ENCODE measurements around the gene GDPD3. TPM values are rescaled to one million over a fixed set of nuclear protein-coding genes. Genes with fewer than 3 reads are reported as not detected.

The GDPD3 gene
- total RNA-seq, 1 experiment from 2014 or later: 3.8 TPM

DNA sequence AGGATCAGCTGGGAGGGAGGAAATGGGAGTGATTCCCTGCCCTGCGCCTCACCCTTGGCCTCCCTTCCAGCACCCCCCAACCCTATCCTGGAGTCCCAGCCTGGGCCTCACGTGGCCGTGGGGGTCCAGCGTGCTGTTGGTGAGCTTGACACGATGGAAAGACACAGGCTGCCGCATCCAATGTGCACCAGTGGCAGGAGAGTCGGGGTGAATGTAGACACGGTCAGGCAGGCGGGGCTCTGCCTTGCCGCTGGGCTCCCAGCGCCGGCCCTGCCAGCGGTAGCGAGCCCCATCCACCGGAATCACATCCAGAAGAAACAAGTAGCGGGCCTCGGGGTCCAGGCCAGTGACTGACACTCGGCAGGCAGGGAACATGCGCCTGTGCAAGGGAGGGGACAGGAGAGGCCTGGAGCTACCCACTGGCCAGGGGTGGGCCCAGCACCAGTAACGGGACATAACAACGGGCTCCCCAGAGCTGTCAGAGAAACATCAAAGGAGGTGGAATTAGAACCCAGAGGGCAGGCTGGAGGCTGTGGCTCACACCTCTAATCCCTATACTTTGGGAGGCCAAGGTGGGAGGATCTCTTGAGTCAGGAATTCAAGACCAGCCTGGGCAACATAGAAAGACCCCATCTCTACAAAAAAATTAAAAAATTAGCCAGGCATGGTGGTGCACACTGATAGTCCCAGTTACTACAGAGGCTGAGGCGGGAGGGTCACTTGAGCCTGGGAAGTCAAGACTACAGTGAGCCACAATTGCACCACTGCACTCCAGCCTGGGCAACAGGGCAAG, 24.3 kb downstream of the GDPD3 start:
- no peaks in the 10 kb centered on the region; a peak in 1 of 5 replicates for H3K9me3 Mint-ChIP-seq

More for the DNA sequence above, 24.3 kb downstream of the GDPD3 start:
- H3K4me1 Mint-ChIP-seq: peaks cover 10 to 16% of the 10 kb centered on the region in 2 experiments
- peaks cover 4% of the 10 kb centered on the region; the same call in 1 of the 2 replicates for H3K27me3 Mint-ChIP-seq (ENCODE audit: low read depth)
- Histone ChIP-seq H3K23ac (ENCODE audit: insufficient read length, low read depth, low read length) (no peak overlapping the region), H4K8ac (replicated peaks; ENCODE audit: insufficient read length, low read depth, low read length) (no peak overlapping the region), H3K18ac (ENCODE audit: insufficient read length, low read depth, low read length) (no peak overlapping the region), H2BK12ac (ENCODE audit: insufficient read length, low read depth, low read length) (no peak overlapping the region), H2BK20ac (ENCODE audit: low read depth, low read length, poor library complexity, severe bottlenecking) (no peak overlapping the region), H2BK15ac (ENCODE audit: low read depth, low read length) (no peak overlapping the region), H2BK5ac (ENCODE audit: insufficient read length, low read length) (no peak overlapping the region), H3K27me3 (ENCODE audit: insufficient read depth, low read length) (no peaks in the 10 kb centered on the region), H3K56ac (ENCODE audit: insufficient read length, low read depth, low read length) (no peak overlapping the region), H3K9me3 (ENCODE audit: control insufficient read depth, low read depth, low read length) (no peaks in the 10 kb centered on the region), H4K91ac (ENCODE audit: insufficient read length, low read depth, low read length) (no peak overlapping the region), H3K27ac (ENCODE audit: insufficient read length, low read depth, low read length) (no peak overlapping the region), H2BK120ac (ENCODE audit: low read depth, low read length, poor library complexity, severe bottlenecking) (no peak overlapping the region), H2AK5ac (ENCODE audit: insufficient read length, low read length) (no peak overlapping the region), H4K5ac (ENCODE audit: insufficient read length, low read depth, low read length) (no peak overlapping the region), H3K14ac (ENCODE audit: insufficient read depth, low read length) (no peak overlapping the region), H3K79me1 (ENCODE audit: insufficient read depth, low read depth, low read length, poor library complexity, severe bottlenecking) (no peaks in the 10 kb centered on the region), H4K20me1 (ENCODE audit: control insufficient read depth, insufficient read depth, insufficient read length) (no peaks in the 10 kb centered on the region), H3T11ph (ENCODE audit: low read length) (no peak overlapping the region), H3K4ac (ENCODE audit: low read depth, low read length) (no peak overlapping the region), H3K4me2 (ENCODE audit: insufficient read depth, insufficient read length, low read length) (no peak overlapping the region), H3K9ac (ENCODE audit: extremely low read depth, insufficient read length, low read length) (no peak overlapping the region), H3K79me2 (ENCODE audit: insufficient read depth, low read length) (no peaks in the 10 kb centered on the region), H3K4me1 (ENCODE audit: insufficient read depth, low read length) (no peaks in the 10 kb centered on the region), H2AFZ (ENCODE audit: low read length) (no peak overlapping the region), H3K23me2 (ENCODE audit: insufficient read length, low read depth, low read length, poor library complexity, severe bottlenecking) (peaks cover 10% of the 10 kb centered on the region)
- no peak for DNase-seq
- TF ChIP-seq, protein P1, sequence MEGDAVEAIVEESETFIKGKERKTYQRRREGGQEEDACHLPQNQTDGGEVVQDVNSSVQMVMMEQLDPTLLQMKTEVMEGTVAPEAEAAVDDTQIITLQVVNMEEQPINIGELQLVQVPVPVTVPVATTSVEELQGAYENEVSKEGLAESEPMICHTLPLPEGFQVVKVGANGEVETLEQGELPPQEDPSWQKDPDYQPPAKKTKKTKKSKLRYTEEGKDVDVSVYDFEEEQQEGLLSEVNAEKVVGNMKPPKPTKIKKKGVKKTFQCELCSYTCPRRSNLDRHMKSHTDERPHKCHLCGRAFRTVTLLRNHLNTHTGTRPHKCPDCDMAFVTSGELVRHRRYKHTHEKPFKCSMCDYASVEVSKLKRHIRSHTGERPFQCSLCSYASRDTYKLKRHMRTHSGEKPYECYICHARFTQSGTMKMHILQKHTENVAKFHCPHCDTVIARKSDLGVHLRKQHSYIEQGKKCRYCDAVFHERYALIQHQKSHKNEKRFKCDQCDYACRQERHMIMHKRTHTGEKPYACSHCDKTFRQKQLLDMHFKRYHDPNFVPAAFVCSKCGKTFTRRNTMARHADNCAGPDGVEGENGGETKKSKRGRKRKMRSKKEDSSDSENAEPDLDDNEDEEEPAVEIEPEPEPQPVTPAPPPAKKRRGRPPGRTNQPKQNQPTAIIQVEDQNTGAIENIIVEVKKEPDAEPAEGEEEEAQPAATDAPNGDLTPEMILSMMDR (conservative IDR thresholded peaks at IDR 0.05): no peak
- WGBS (ENCODE audit: extremely low coverage, insufficient read length, low lambda C conversion rate): no CpG with 5 or more reads among the region's 22 CpGs
- H3K27ac Mint-ChIP-seq: peak overlapping the region in 2 of 3 experiments; percentile 44 to 47; a peak in 1 of 7 replicates
- H3K36me3 Mint-ChIP-seq (ENCODE audit: insufficient read depth in 1 of 3, low read depth in 3 of 3): peaks cover 4 to 25% (median 24%) of the 10 kb centered on the region in 3 experiments; a peak in 6 of 7 replicates
- no peak overlapping the region; a peak in 1 of 5 replicates for H3K4me3 Mint-ChIP-seq

All from H9 (cell line).